Activated CD4-positive, alpha-beta memory T cell treated with anti-CD3 and anti-CD28 coated beads, Interleukin-2, amount 10 ng/mL, durations not matched to agents 7 days and 5 days (primary cell): ENCODE measurements around the gene C17orf75. TPM values are rescaled to one million over a fixed set of nuclear protein-coding genes. Genes with fewer than 3 reads are reported as not detected.

Experiments used
- CTCF ChIA-PET: fragments of 350-600 bp; sonication (Branson Sonifier 250); formaldehyde crosslinking; loops from one replicate; lab custom pipeline; 2021; ENCODE audit warnings: antibody characterized with exemption, inconsistent platforms; lab: Charles Lee
- POLR2A ChIA-PET: fragments of 350-600 bp; sonication (Branson Sonifier 250); formaldehyde crosslinking; loops from one replicate; lab custom pipeline; 2021; ENCODE audit warnings: antibody characterized with exemption; lab: Charles Lee
- DNase-seq: peaks from one replicate; pipeline ENCODE4 v3.0.0-alpha.2; 2020
- H3K27ac Mint-ChIP-seq: one replicate; pipeline ENCODE4 v1.8.0; 2021; ENCODE audit warnings: mild to moderate bottlenecking, mixed read lengths
- H3K27me3 Mint-ChIP-seq: one replicate; pipeline ENCODE4 v1.8.0; 2021; ENCODE audit warnings: mixed read lengths
- H3K36me3 Mint-ChIP-seq: one replicate; pipeline ENCODE4 v1.8.0; 2021; ENCODE audit warnings: low read depth, mixed read lengths
- H3K4me1 Mint-ChIP-seq: one replicate; pipeline ENCODE4 v1.8.0; 2021; ENCODE audit warnings: mixed read lengths
- H3K4me3 Mint-ChIP-seq: one replicate; pipeline ENCODE4 v1.8.0; 2021; ENCODE audit warnings: mild to moderate bottlenecking, mixed read lengths
- H3K9me3 Mint-ChIP-seq: one replicate; pipeline ENCODE4 v1.8.0; 2021; ENCODE audit warnings: mixed read lengths
- total RNA-seq, 2 experiments: library from RNA; stranded (reverse); gene quantifications; one replicate each; pipeline ENCODE4 v1.2.3, GENCODE V29; 2021

Gene C17orf75
- total RNA-seq, 2 experiments from 2014 or later, result 32.1 to 35.1 TPM

GRCh38 chr17:32299580-32300164, 42.3 kb downstream of the C17orf75 start:
- ChIA-PET CTCF (no interaction called here), POLR2A (no interaction called here)
- H3K36me3 Mint-ChIP-seq, result no peaks in the 10 kb centered on the region
- H3K4me3 Mint-ChIP-seq, result no peak overlapping the region
- H3K4me1 Mint-ChIP-seq, result no peaks in the 10 kb centered on the region
- H3K9me3 Mint-ChIP-seq, result no peaks in the 10 kb centered on the region
- no peak for DNase-seq
- H3K27ac Mint-ChIP-seq, result no peak overlapping the region
- no peaks in the 10 kb centered on the region for H3K27me3 Mint-ChIP-seq

DNA sequence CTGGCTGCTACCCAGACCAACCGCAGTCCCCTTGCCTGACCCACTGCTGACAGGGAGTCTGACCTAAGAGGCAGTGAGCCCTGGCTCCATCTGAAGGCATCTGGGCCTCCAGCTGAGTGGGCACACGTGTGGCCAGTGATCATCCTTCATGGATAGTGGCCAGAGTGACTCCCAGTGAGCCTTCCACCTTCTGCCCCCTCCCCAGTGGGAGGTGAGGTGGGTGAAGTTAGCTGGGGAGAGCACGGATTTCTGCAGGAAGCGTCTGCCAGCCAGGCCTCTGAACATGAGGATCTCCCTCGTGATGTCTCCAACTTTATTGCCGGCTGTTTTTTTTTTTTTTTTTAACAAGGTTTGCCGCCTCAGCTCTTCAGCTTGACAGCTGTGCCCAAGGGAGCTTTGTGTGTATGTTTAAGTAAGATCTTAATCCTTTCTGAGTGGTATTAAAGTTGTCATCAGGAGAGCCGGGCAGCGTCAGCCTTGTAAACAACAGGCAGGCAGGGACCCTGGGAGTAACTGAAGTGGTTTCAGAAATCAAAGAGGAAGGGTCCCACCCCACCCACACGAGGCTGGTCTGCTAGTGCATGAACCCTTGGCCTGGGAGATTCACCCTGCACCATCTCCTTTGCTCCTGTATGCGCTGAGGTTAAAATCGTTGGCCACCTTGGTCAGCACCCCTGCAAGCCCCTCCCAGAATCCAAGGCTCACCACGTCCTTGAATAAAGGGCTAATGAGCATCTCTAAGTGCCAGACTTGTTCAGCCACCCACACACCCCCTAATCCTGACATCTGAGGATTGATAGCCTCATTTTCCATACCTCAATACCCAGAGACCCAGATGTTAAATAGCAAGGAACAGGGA, 43.0 kb downstream of the C17orf75 start:
- POLR2A ChIA-PET, result no interaction called here
- Mint-ChIP-seq H3K4me1 (no peaks in the 10 kb centered on the region), H3K27ac (no peak overlapping the region), H3K36me3 (no peaks in the 10 kb centered on the region), H3K4me3 (no peak overlapping the region), H3K27me3 (no peaks in the 10 kb centered on the region), H3K9me3 (no peaks in the 10 kb centered on the region)
- DNase-seq, result no peak
- CTCF ChIA-PET, result interaction anchor here (0.7 kb wide), 1 partner anchor 20 kb away, joined by 3 read pairs; no protein-coding TSS in a partner anchor

- ChIA-PET CTCF (interaction anchor here (0.7 kb wide), 1 partner anchor 21 kb away, joined by 3 read pairs; no protein-coding TSS in a partner anchor), POLR2A (no interaction called here)
- H3K36me3 Mint-ChIP-seq, result no peaks in the 10 kb centered on the region
- no peaks in the 10 kb centered on the region for H3K4me1 Mint-ChIP-seq
- no peaks in the 10 kb centered on the region for H3K9me3 Mint-ChIP-seq
- no peak overlapping the region for H3K27ac Mint-ChIP-seq
- H3K27me3 Mint-ChIP-seq, result no peaks in the 10 kb centered on the region
- no peak for DNase-seq
- H3K4me3 Mint-ChIP-seq, result no peak overlapping the region
These were observed 43.7 kb downstream of the C17orf75 start for GRCh38 chr17:32298298-32298697.

DNA sequence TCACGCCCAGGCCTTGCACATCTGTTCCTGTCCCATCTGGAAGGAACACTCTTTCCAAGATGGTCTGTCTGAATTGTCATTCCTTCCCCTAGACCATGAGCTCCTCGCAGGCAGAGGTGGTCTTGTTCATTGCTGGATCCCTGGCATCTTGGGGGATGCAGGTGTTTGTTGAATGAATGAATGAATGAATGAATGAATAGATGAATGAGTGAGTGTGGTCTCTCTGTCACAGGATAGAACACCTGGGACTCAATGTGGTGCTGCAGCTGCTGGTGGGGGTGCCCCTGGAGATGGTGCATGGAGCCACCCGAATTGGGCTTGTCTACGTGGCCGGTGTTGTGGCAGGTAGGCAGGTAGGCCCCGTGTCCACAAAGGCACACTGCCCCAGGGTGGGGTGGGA, 44.1 kb downstream of the C17orf75 start:
- H3K27ac Mint-ChIP-seq, result no peak overlapping the region
- no peaks in the 10 kb centered on the region for H3K27me3 Mint-ChIP-seq
- H3K36me3 Mint-ChIP-seq, result no peaks in the 10 kb centered on the region
- ChIA-PET POLR2A (no interaction called here), CTCF (no interaction called here)
- no peaks in the 10 kb centered on the region for H3K9me3 Mint-ChIP-seq
- no peak for DNase-seq
- H3K4me1 Mint-ChIP-seq, result no peaks in the 10 kb centered on the region
- no peak overlapping the region for H3K4me3 Mint-ChIP-seq

- no peaks in the 10 kb centered on the region for H3K27me3 Mint-ChIP-seq
- CTCF ChIA-PET, result no interaction called here
- POLR2A ChIA-PET, result no interaction called here
- H3K36me3 Mint-ChIP-seq, result no peaks in the 10 kb centered on the region
- H3K4me3 Mint-ChIP-seq, result no peak overlapping the region
- H3K9me3 Mint-ChIP-seq, result no peaks in the 10 kb centered on the region
- DNase-seq, result no peak
- no peak overlapping the region for H3K27ac Mint-ChIP-seq
- H3K4me1 Mint-ChIP-seq, result no peaks in the 10 kb centered on the region
These were observed 44.5 kb downstream of the C17orf75 start for GRCh38 chr17:32297424-32297823.

DNA sequence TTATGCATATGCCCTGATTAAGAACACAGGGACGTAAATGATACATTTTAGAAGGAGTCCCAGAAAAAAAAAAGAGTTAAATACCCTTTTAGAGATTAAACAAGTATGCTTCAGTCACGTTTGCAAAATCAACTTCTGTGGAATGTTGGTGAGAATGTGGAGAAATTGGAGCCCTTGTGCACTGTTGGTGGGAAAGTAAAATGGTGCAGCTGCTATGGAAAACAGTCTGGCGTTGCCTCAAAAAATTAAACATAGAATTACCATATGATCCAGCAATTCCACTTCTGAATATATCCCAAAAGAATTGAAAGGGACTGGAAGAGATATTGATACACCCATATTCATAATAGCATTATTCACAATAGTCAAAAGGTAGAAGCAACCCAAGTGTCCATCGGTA, 49.9 kb downstream of the C17orf75 start:
- Mint-ChIP-seq H3K27ac (no peak overlapping the region), H3K9me3 (no peaks in the 10 kb centered on the region), H3K4me1 (no peaks in the 10 kb centered on the region), H3K27me3 (no peaks in the 10 kb centered on the region), H3K4me3 (no peak overlapping the region), H3K36me3 (no peaks in the 10 kb centered on the region)
- ChIA-PET POLR2A (no interaction called here), CTCF (no interaction called here)
- no peak for DNase-seq

DNA sequence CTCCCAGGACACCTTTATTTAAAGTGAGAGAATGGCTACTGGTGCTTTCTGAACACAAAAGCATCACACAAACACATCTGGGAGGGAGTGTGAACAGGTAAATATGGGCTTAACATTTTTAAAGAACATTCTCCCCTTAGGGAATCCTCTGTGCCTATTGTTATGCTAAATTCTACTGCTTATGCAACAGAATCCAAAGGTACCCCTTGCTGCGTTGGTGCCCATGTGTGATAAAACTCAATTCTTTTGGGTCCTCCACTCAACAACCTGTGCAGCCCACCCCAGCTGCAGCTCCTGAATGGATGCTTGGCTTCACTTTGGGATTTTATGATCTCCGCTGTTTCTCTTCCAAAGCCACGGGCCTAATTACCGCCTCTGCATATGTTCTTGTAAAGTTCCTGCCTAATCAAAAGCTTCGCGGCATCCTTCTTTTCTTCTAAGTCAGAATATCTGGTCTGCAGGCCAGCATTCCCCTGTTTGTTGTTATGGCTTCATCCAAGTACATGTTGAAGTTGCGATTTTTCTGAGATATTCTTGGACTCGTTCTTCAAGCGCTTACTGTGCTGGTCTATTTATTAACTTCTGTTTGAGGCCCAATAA, 52.4 kb downstream of the C17orf75 start:
- DNase-seq, result no peak
- Mint-ChIP-seq H3K27me3 (peaks cover 4% of the 10 kb centered on the region), H3K4me3 (no peak overlapping the region), H3K36me3 (no peaks in the 10 kb centered on the region), H3K4me1 (no peaks in the 10 kb centered on the region), H3K9me3 (no peaks in the 10 kb centered on the region), H3K27ac (no peak overlapping the region)
- ChIA-PET POLR2A (no interaction called here), CTCF (no interaction called here)

DNA sequence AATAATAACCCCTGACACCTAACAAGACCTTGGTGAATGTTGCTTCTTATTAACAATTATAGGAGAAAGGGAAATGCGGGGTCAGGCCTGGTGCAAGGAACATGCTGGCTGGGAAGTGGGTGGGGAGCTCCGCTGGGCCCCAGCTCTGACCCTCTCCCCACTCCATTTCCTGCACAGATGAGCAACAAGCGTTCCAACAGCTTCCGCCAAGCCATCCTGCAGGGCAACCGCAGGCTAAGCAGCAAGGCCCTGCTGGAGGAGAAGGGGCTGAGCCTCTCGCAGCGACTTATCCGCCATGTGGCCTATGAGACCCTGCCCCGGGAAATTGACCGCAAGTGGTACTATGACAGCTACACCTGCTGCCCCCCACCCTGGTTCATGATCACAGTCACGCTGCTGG, 53.4 kb downstream of the C17orf75 start:
- ChIA-PET CTCF (no interaction called here), POLR2A (no interaction called here)
- Mint-ChIP-seq H3K27me3 (peaks cover 11% of the 10 kb centered on the region), H3K4me3 (no peak overlapping the region), H3K27ac (no peak overlapping the region), H3K9me3 (no peaks in the 10 kb centered on the region), H3K4me1 (no peaks in the 10 kb centered on the region), H3K36me3 (no peaks in the 10 kb centered on the region)
- no peak for DNase-seq

DNA sequence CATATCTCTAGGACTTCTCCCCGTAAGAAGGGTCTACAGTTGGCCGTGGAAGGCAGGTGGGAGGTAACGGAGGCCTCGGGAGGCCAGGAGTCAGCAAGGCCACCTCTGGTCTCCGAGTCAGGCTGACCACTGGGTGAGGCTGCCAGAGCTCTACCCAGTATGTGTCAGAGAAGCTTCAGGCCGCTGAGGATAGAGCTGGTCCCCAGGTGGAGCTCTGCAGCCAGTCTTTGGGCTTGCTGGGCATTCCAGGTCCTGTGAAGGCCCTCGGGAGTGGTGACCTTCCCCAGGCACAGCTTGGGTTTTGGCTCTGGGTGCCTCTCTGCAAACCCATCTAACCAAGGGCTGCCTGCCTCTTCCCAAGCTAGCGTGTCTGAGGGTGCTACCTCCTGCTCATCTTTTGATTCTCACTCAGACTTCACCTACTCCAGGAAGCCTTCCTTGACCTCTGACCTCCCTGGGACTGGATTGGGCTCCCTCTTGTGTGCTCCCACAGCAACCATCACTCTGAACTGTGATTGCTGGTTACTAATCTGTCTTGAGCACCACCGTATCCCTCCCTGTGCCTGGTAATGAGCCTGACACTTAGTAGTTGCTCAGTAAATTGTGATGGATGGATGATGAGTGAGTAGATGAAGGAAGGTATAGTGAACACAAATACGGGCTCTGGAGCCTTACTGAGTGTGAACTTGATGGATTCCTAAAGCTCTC, 54.0 kb downstream of the C17orf75 start:
- DNase-seq, result no peak
- no peak overlapping the region for H3K27ac Mint-ChIP-seq
- no peak overlapping the region for H3K4me3 Mint-ChIP-seq
- no peaks in the 10 kb centered on the region for H3K9me3 Mint-ChIP-seq
- no peaks in the 10 kb centered on the region for H3K4me1 Mint-ChIP-seq
- peaks cover 12% of the 10 kb centered on the region for H3K27me3 Mint-ChIP-seq
- ChIA-PET CTCF (no interaction called here), POLR2A (interaction anchor here (0.6 to 1.2 kb wide), 2 partner anchors 9 to 63 kb away, joined by 4 to 5 read pairs; no protein-coding TSS in a partner anchor)
- H3K36me3 Mint-ChIP-seq, result no peaks in the 10 kb centered on the region

DNA sequence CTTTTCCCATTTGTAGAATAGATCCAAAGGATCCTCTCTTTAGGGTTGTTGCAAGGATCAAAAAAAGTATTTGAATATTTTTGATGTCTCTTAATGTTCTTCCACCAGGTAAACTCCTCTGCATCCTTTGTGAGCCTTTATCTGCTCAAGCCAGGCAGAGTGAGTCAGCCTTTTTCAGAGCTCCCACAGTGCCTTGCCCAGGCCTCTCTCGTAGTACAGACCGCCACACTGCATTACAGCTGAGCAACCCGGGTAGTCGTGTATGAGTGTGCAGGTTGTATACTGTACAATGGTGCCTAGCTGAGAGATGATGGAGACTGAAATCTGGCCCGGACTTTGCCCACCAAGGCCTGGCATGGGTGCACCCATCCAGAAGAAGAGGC, 55.5 kb downstream of the C17orf75 start:
- no peak overlapping the region for H3K4me3 Mint-ChIP-seq
- no peaks in the 10 kb centered on the region for H3K36me3 Mint-ChIP-seq
- H3K27ac Mint-ChIP-seq, result no peak overlapping the region
- H3K27me3 Mint-ChIP-seq, result peaks cover 12% of the 10 kb centered on the region
- no peaks in the 10 kb centered on the region for H3K4me1 Mint-ChIP-seq
- CTCF ChIA-PET, result no interaction called here
- POLR2A ChIA-PET, result interaction anchor here (1.2 kb wide), 1 partner anchor 64 kb away, joined by 3 read pairs; the partner anchor contains the start of gene ZNF207
- H3K9me3 Mint-ChIP-seq, result no peaks in the 10 kb centered on the region
- DNase-seq, result no peak

DNA sequence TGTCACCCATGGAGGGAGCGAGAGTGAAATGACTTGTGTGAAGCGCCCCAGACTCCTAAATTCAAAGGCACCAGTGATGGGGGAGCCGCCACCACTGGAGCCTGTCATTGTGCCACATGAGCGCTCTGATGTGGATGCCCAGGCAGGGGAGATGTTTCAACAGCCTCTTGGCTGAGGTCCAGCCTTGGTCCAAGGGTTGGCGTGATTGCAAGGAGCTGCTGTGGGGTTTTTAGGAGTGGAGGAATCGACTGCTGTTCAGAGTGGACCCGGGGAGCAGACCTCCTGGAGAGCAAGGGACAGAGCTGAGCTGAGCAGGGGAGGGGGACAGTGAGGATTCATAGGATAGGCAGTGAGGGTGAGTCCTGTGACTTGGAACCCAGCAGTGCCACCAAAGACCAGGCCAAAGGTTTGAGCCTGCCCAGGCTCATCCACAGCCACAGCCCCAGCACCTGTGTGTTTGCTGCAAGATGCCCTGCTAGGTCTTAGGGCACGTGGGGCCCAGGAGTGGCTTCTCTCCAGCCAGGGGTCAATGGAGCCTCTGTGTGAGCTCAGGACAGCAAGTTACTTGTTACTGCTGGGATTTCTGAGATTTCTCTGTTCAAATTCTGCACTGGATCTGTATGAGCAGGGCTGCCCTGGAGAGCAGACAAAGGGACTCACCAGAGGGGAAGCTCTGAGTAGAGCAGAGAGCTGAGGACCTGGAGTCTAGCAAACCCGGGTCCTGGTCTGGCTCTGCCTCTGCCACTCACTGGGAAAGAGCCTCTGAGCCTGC, 56.0 kb downstream of the C17orf75 start:
- H3K4me3 Mint-ChIP-seq, result no peak overlapping the region
- CTCF ChIA-PET, result no interaction called here
- H3K36me3 Mint-ChIP-seq, result no peaks in the 10 kb centered on the region
- no peak for DNase-seq
- peaks cover 12% of the 10 kb centered on the region for H3K27me3 Mint-ChIP-seq
- no peaks in the 10 kb centered on the region for H3K9me3 Mint-ChIP-seq
- POLR2A ChIA-PET, result interaction anchor here (1.2 kb wide), 1 partner anchor 64 kb away, joined by 3 read pairs; the partner anchor contains the start of gene ZNF207
- no peak overlapping the region for H3K27ac Mint-ChIP-seq
- H3K4me1 Mint-ChIP-seq, result no peaks in the 10 kb centered on the region

GRCh38 chr17:32285306-32285705, 56.7 kb downstream of the C17orf75 start:
- DNase-seq, result no peak
- H3K9me3 Mint-ChIP-seq, result no peaks in the 10 kb centered on the region
- no peaks in the 10 kb centered on the region for H3K36me3 Mint-ChIP-seq
- H3K27ac Mint-ChIP-seq, result no peak overlapping the region
- no peak overlapping the region for H3K4me3 Mint-ChIP-seq
- POLR2A ChIA-PET, result no interaction called here
- H3K27me3 Mint-ChIP-seq, result peaks cover 12% of the 10 kb centered on the region
- CTCF ChIA-PET, result no interaction called here
- H3K4me1 Mint-ChIP-seq, result no peaks in the 10 kb centered on the region
